K562 (cell line): Measurements from ENCODE around the gene ZNRF2. TPM values are rescaled to one million over a fixed set of nuclear protein-coding genes. Genes with fewer than 3 reads are reported as not detected.
A peak's percentile ranks its signal among the peaks of the same experiment; 100 is the strongest.

ENCODE experiments used
- ATAC-seq: fragments of 200-7000 bp; cut with Tn5 transposase; 3 replicates; pipeline ENCODE4 v1.9.1; 2020; ENCODE audit warnings: moderate library complexity
- BruUV-seq: library from RNA; stranded (reverse); fragments of 400-500 nt; replicated peaks from 2 replicates; lab custom pipeline; 2021; lab: Mats Ljungman, UMichigan
- CTCF ChIA-PET: fragments of 300-600 bp; formaldehyde crosslinking; extraction: SDS; loops from one replicate; lab custom pipeline; 2021; ENCODE audit warnings: low intra/inter-chr PET ratio; lab: Yijun Ruan, JAX
- POLR2A ChIA-PET: fragments of 300-600, 350-650 bp; sonication (Branson Sonifier 250); formaldehyde crosslinking; extraction: SDS; loops from one replicate; lab custom pipeline; 2021; ENCODE audit warnings: antibody characterized with exemption, inconsistent platforms; lab: Yijun Ruan, JAX
- DNase-seq, 4 experiments: peaks; one replicate each; pipeline versions ENCODE4 v3.0.0 to v3.0.0-alpha.2; 2011 to 2018; ENCODE audit warnings: low spot score in 3 of 4, mixed read lengths in 3 of 4; ENCODE audit errors: extremely low read depth in 1 of 4
- FAIRE-seq: peaks from 2 replicates; lab custom pipeline; 2011; peaks lifted over from hg19 to GRCh38; lab: Jason Lieb, UNC
- H2AFZ ChIP-seq: 2 replicates; pipeline ENCODE4 v1.6.0; 2011; ENCODE audit warnings: low read depth, low read length, control low read depth, inconsistent platforms
- H3K27ac ChIP-seq: fragments of 200-600 bp; 3 replicates; pipeline ENCODE4 v1.8.0; 2011; ENCODE audit warnings: low read depth, mild to moderate bottlenecking, control low read depth, inconsistent platforms, low read length, moderate library complexity, mixed read lengths; ENCODE audit errors: extremely low read depth
- H3K27me3 ChIP-seq, 2 experiments: fragments of 300-600 bp in 1 of 2; 2 replicates in 1 of 2; 3 replicates in 1 of 2; pipeline versions ENCODE4 v1.6.0 to v1.8.0; 2011; ENCODE audit warnings: inconsistent platforms in 2 of 2, low read length in 2 of 2, mild to moderate bottlenecking in 1 of 2, mixed read lengths in 1 of 2, moderate library complexity in 1 of 2; ENCODE audit not compliant: control insufficient read depth in 2 of 2, insufficient read depth in 2 of 2
- H3K36me3 ChIP-seq: fragments of 300-600 bp; 3 replicates; pipeline ENCODE4 v1.8.0; 2011; ENCODE audit warnings: mild to moderate bottlenecking, low read length, inconsistent platforms; ENCODE audit not compliant: control insufficient read depth, insufficient read depth
- H3K4me1 ChIP-seq, 2 experiments: fragments of 200-600 bp in 1 of 2; replicated peaks in 1 of 2; 2 replicates in 1 of 2; 3 replicates in 1 of 2; pipeline versions ENCODE4 v1.5.1 to v1.8.0; 2011; ENCODE audit warnings: inconsistent platforms in 2 of 2, low read length in 2 of 2, mild to moderate bottlenecking in 1 of 2, mixed read lengths in 1 of 2, moderate library complexity in 1 of 2; ENCODE audit not compliant: control insufficient read depth in 2 of 2, insufficient read depth in 2 of 2
- H3K4me2 ChIP-seq: 2 replicates; pipeline ENCODE4 v1.6.1; 2011; ENCODE audit warnings: low read length, control low read depth, inconsistent platforms, mixed read lengths; ENCODE audit not compliant: insufficient read depth
- H3K4me3 ChIP-seq: fragments of 200-600 bp; sonication (generic), shearing (Covaris generic); 2 replicates; pipeline ENCODE4 v1.5.1; 2016; ENCODE audit warnings: control low read depth, inconsistent platforms
- H3K79me2 ChIP-seq: fragments of 200-600 bp; 3 replicates; pipeline ENCODE4 v1.8.0; 2011; ENCODE audit warnings: low read length, inconsistent platforms; ENCODE audit not compliant: control insufficient read depth, insufficient read depth
- H3K9ac ChIP-seq, 2 experiments: 2 replicates each; pipeline versions ENCODE4 v1.6.0 to v1.6.1; 2011; ENCODE audit warnings: low read depth in 2 of 2, low read length in 2 of 2, control low read depth in 1 of 2, inconsistent platforms in 1 of 2, mild to moderate bottlenecking in 1 of 2, mixed read lengths in 1 of 2; ENCODE audit not compliant: insufficient read depth in 1 of 2
- H3K9me1 ChIP-seq: one replicate; pipeline ENCODE4 v1.6.0; 2011; ENCODE audit warnings: inconsistent platforms, mild to moderate bottlenecking, low read length, moderate library complexity; ENCODE audit not compliant: control insufficient read depth, insufficient read depth
- H3K9me3 ChIP-seq: replicated peaks from 2 replicates; pipeline ENCODE4 v1.5.1; 2011; ENCODE audit warnings: low read depth, low read length, inconsistent platforms; ENCODE audit not compliant: control insufficient read depth, insufficient read depth
- H4K20me1 ChIP-seq: replicated peaks from 2 replicates; pipeline ENCODE4 v1.6.1; 2011; ENCODE audit warnings: low read length, inconsistent platforms, mixed read lengths; ENCODE audit not compliant: control insufficient read depth, insufficient read depth
- ELK3 ChIP-seq: fragments of 450-650 bp; formaldehyde crosslinking; IDR thresholded peaks from 2 replicates; pipeline ENCODE4 v1.4.0; 2020; ENCODE audit warnings: mild to moderate bottlenecking
- ESRRA ChIP-seq: fragments of 450-650 bp; IDR thresholded peaks from 2 replicates; pipeline ENCODE4 v1.6.1; 2014; ENCODE audit warnings: low read depth, mild to moderate bottlenecking, moderate library complexity, borderline replicate concordance
- HDAC2 ChIP-seq: fragments of 450-650 bp; IDR thresholded peaks from 2 replicates; pipeline ENCODE4 v1.6.1; 2016; ENCODE audit warnings: mild to moderate bottlenecking
- KLF1 ChIP-seq: fragments of 450-650 bp; IDR thresholded peaks from 2 replicates; pipeline ENCODE4 v1.6.1; 2016; ENCODE audit warnings: missing genetic modification characterization, missing compliant biosample characterization
- WGBS: fragments of 100-300 bp; shearing (Covaris generic); methylation state at CpG from one replicate; pipeline ENCODE4 v1.1.6; 2016; ENCODE audit warnings: low coverage, mixed read lengths; ENCODE audit not compliant: insufficient coverage; ENCODE audit errors: missing lambda C conversion rate; 5-methylcytosine and 5-hydroxymethylcytosine counted together
- in situ Hi-C: fragments of 300-500 bp; cut with MboI; formaldehyde crosslinking; loops from 4 replicates; pipeline ENCODE4 v1.15.0; 2018; ENCODE audit warnings: inconsistent platforms, mixed read lengths
- intact Hi-C: fragments of 100-400 bp; cut with micrococcal nuclease; formaldehyde crosslinking; loops from 2 replicates; pipeline ENCODE4 v1.14.2; 2022
- polyA plus RNA-seq, 8 experiments: library from polyadenylated mRNA; depleted of rRNA in 4 of 8; stranded (reverse) in 5 of 8; unstranded in 3 of 8; fragments of >200 nt; fragmentation: Nextera tagmentation in 2 of 8; fragmentation: Illumina TruSeq in 1 of 8; extraction: Ambion mirVana in 2 of 8; extraction: Trizol in 1 of 8; gene quantifications; 2 replicates each; pipeline versions ENCODE4 v1.2.1 to v1.2.3, GENCODE V29; 2011 to 2014; ENCODE audit warnings: inconsistent platforms in 1 of 8, missing spikeins in 1 of 8
- total RNA-seq, 7 experiments: library from RNA; depleted of rRNA in 6 of 7; stranded (reverse); fragments of >200 nt in 6 of 7; fragmentation: Illumina TruSeq in 2 of 7; extraction: Trizol in 2 of 7; gene quantifications; 2 replicates each; pipeline versions ENCODE4 v1.2.1 to v1.2.3, GENCODE V29; 2011 to 2021; ENCODE audit warnings: low replicate concordance in 1 of 7
- TF ChIP-seq, protein P1 (sequence below), 2 experiments: fragments of 450-650 bp; IDR thresholded peaks; 2 replicates each; pipeline ENCODE4 v1.6.1; 2016; ENCODE audit warnings: mild to moderate bottlenecking in 2 of 2, borderline replicate concordance in 1 of 2, low read depth in 1 of 2, moderate library complexity in 1 of 2

The ZNRF2 gene
- total and polyA plus RNA-seq, 9 of the 15 experiments (the other 6 are each of a cell fraction or from before 2014, with no cell fraction given), result 1.1 to 13.9 (median 5.5) TPM

- POLR2A ChIA-PET, result no interaction called here
- intact Hi-C loops, result no loop called here
Measured at GRCh38 chr7:30406664-30407425, 122.4 kb downstream of the ZNRF2 start.

GRCh38 chr7:30411173-30411572 lies 126.8 kb downstream of the ZNRF2 start:
- FAIRE-seq (no peak), DNase-seq (no peak), ATAC-seq (no peak)
- Histone ChIP-seq H3K9me3 (peaks cover 5% of the 10 kb centered on the region; the same call in 1 of the 2 replicates), H3K9ac (no peak overlapping the region), H3K27me3 (no peaks in the 10 kb centered on the region), H3K4me2 (no peak overlapping the region), H3K9me1 (no peaks in the 10 kb centered on the region), H3K4me1 (no peaks in the 10 kb centered on the region; a peak in 1 of 5 replicates), H3K27ac (no peak overlapping the region), H3K36me3 (no peaks in the 10 kb centered on the region), H4K20me1 (no peaks in the 10 kb centered on the region), H3K4me3 (no peak overlapping the region), H2AFZ (no peak overlapping the region), H3K79me2 (no peaks in the 10 kb centered on the region)
- BruUV-seq, result no TSS peak
- CTCF ChIA-PET, result interaction anchor here (3.4 kb wide), 1 partner anchor 135 kb away, joined by 25 read pairs; no protein-coding TSS in a partner anchor
- POLR2A ChIA-PET, result interaction anchor here (0.6 kb wide), 1 partner anchor 9 kb away, joined by 3 read pairs; no protein-coding TSS in a partner anchor
- intact Hi-C loops (no loop called here), in situ Hi-C loops (loop anchor here (5.0 kb wide), 2 partner anchors 134 to 249 kb away; no protein-coding TSS in a partner anchor)
- 0% methylated on average over 2 of the region's 2 CpGs for WGBS
- TF ChIP-seq HDAC2 (no peak), ELK3 (CRISPR knock-in tag) (no peak)
- TF ChIP-seq, protein P1, sequence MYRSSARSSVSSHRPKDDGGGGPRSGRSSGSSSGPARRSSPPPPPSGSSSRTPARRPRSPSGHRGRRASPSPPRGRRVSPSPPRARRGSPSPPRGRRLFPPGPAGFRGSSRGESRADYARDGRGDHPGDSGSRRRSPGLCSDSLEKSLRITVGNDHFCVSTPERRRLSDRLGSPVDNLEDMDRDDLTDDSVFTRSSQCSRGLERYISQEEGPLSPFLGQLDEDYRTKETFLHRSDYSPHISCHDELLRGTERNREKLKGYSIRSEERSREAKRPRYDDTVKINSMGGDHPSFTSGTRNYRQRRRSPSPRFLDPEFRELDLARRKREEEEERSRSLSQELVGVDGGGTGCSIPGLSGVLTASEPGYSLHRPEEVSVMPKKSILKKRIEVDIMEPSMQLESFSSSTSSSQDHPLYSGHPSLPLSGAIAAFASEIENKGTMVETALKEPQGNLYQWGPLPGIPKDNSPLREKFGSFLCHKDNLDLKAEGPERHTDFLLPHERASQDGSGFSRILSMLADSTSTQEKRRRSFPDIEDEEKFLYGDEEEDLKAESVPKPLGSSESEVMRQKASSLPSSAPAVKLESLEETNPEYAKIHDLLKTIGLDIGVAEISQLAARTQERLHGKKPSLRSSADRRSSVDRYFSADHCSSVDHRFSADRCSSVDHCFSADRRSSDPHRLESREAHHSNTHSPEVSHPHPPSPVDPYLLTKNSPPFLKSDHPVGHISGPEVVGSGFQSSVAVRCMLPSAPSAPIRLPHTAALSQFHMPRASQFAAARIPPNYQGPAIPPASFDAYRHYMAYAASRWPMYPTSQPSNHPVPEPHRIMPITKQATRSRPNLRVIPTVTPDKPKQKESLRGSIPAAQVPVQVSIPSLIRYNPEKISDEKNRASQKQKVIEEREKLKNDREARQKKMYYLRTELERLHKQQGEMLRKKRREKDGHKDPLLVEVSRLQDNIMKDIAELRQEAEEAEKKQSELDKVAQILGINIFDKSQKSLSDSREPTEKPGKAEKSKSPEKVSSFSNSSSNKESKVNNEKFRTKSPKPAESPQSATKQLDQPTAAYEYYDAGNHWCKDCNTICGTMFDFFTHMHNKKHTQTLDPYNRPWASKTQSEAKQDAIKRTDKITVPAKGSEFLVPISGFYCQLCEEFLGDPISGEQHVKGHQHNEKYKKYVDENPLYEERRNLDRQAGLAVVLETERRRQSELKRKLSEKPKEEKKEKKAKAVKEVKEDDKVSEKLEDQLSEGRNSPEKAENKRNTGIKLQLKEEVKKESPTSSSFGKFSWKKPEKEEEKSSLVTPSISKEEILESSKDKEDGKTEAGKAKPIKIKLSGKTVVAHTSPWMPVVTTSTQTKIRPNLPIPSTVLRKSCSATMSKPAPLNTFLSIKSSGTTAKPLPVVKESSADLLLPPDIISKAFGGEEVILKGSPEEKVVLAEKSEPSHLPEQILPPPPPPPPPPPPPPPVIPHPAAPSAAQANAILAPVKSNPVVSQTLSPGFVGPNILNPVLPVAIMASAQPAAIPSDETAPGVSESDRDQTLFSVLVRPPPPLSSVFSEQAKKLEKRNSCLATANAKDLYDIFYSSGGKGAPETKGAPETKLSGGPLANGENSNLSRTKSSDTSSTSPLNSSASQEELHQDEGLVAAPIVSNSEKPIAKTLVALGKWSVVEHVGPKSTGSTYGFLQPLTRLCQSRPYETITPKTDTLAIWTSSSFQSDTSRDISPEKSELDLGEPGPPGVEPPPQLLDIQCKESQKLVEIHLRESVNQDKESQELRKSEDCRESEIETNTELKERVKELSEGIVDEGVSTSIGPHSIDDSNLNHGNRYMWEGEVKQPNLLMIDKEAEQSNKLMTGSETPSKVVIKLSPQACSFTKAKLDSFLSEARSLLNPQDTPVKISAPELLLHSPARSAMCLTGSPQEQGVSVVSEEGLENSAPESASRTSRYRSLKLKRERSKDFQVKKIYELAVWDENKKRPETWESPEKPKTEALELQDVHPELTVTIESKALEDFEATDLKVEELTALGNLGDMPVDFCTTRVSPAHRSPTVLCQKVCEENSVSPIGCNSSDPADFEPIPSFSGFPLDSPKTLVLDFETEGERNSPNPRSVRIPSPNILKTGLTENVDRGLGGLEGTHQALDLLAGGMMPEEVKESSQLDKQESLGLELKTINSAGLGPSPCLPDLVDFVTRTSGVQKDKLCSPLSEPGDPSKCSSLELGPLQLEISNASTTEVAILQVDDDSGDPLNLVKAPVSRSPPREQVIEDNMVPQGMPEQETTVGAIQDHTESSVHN (IDR thresholded peaks at IDR 0.05; ENCODE audit: borderline replicate concordance in 1 of 2, low read depth in 1 of 2), result no peak

More at GRCh38 chr7:30406664-30407425, 122.4 kb downstream of the ZNRF2 start:
- ATAC-seq (no peak), DNase-seq (no peak)
- Histone ChIP-seq H3K4me2 (no peak overlapping the region), H3K9me3 (no peaks in the 10 kb centered on the region), H4K20me1 (no peaks in the 10 kb centered on the region), H3K4me1 (peaks cover 0 to 3% of the 10 kb centered on the region in 2 experiments; a peak in 2 of 5 replicates)
- TF ChIP-seq ESRRA (peak; percentile 52; the same call in 1 of the 2 replicates), KLF1 (tag) (no peak)
- TF ChIP-seq, all 486 proteins: peak for 1
- WGBS, result 62% methylated on average over 13 of the region's 13 CpGs
- H3K36me3 ChIP-seq, result no peaks in the 10 kb centered on the region
- H3K9ac ChIP-seq, result no peak overlapping the region
- CTCF ChIA-PET, result no interaction called here
- no peaks in the 10 kb centered on the region for H3K27me3 ChIP-seq
- FAIRE-seq, result no peak
- H3K4me3 ChIP-seq, result no peak overlapping the region
- no peak overlapping the region for H2AFZ ChIP-seq
- no peaks in the 10 kb centered on the region for H3K9me1 ChIP-seq
- in situ Hi-C loops, result no loop called here
- no TSS peak for BruUV-seq
- no peaks in the 10 kb centered on the region for H3K79me2 ChIP-seq
- H3K27ac ChIP-seq, result no peak overlapping the region
